ENCODE measurements around the gene TRPV5.
A peak's percentile ranks its signal among the peaks of the same experiment; 100 is the strongest.

Gene TRPV5

DNA sequence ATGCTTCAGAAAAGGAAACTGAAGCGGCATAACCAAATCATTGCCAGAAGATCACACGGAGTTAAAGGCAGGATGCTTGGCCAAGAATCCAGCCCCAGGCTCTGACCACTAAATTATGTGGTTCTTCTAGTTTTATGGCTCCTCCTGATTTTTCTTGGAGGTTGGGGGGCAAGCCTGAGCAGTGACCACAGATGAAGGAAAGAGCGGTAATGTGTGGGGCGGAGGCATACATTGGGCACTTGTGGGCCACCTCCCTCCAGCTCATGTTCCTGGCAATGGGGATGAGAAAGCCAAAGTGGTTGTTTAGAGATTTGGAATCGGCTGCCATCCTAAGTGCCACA, 51.2 kb downstream of the TRPV5 start:
- TF ChIP-seq, protein P1, sequence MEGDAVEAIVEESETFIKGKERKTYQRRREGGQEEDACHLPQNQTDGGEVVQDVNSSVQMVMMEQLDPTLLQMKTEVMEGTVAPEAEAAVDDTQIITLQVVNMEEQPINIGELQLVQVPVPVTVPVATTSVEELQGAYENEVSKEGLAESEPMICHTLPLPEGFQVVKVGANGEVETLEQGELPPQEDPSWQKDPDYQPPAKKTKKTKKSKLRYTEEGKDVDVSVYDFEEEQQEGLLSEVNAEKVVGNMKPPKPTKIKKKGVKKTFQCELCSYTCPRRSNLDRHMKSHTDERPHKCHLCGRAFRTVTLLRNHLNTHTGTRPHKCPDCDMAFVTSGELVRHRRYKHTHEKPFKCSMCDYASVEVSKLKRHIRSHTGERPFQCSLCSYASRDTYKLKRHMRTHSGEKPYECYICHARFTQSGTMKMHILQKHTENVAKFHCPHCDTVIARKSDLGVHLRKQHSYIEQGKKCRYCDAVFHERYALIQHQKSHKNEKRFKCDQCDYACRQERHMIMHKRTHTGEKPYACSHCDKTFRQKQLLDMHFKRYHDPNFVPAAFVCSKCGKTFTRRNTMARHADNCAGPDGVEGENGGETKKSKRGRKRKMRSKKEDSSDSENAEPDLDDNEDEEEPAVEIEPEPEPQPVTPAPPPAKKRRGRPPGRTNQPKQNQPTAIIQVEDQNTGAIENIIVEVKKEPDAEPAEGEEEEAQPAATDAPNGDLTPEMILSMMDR (IDR thresholded peaks at IDR 0.05; ENCODE audit: low read depth, low read length): no peak
- no peak overlapping the region for H3K4me3 ChIP-seq (ENCODE audit: low read depth, low read length)

DNA sequence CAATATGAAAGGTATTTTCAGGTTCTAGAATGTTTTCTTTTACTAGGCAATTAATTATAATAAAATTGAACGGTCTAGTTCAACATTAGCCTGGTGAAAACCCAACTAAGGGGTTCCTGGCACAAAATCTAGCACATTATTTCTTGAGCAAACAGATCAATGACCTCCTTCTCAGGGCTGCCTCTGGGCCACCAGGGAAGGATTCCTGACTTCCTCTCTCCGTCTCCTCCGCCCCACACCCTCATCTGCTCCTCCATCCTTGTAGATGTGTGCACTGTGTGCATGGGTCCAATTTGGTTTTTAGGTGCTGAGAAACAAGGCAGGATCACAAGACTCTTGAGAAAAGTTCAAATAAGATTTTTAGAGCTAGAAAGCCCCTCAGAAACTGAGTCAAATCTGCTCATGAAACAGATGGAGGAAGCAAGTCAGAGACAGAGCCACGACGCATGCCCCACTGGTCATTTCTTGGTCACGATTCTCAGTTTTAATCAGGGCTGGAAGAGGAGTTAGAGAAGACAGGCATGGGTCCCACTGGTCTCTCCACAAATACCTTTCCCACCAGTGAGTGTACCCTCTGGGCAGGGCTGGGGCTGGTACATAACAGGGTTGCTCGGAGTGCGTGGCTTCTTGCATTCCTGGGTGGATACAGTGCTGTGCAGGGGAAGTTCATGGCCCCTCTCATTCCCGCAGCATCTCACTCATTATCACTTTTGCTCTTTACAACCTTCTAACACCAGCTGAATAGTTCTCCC, 51.8 kb downstream of the TRPV5 start:
- TF ChIP-seq, protein P1 (IDR thresholded peaks at IDR 0.05; ENCODE audit: low read depth, low read length): no peak
- no peak overlapping the region for H3K4me3 ChIP-seq (ENCODE audit: low read depth, low read length)

DNA sequence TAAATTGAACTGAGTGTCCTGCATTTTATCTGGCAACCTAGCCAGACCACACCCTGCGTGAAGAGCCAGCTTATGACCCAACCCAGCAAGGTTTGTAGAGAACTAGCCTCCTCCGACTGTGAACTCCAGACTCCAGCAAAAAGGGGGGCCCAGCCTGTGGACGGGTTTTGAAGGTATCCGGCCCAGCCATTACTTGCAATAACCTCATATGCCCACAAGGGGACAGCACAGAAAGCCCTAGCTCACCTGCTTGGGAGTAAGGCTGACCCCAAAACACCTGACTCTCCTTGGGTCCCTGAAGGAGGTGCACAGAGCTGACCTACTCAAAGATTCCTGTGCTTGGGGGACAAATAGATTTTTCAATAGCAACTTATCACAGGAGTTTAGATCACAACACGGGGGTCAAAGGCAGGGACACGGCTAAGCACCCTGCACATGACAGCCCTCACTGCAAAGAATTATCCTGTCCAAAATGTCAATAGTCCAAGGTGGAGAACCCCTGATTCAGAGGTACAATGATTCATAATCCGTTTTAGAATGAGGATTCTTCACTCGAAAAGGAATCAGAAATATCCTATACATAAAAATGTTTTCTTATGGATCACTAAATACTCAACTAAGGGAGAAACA, 52.6 kb downstream of the TRPV5 start:
- no peak overlapping the region for H3K4me3 ChIP-seq (ENCODE audit: low read depth, low read length)
- TF ChIP-seq, protein P1 (IDR thresholded peaks at IDR 0.05; ENCODE audit: low read depth, low read length): peak; percentile 59

DNA sequence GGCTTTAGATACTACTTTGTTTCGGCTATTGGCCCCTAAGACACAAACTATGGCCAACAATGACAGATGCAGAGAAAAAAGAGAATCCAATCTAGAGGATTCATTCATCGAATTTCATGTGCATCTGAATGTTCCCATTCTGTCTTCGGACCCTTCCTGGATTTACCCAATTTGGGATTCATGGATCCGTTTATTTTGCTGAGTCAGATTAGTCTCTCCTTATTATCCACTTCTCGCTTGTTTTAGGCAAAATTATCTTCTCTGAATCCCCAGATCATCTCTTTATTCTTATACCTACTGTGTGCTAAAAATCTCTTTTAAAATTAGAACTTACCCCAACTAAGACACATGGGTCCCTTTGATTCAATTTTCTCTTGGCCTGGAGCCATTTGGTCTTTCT, 54.5 kb downstream of the TRPV5 start:
- TF ChIP-seq, protein P1 (IDR thresholded peaks at IDR 0.05; ENCODE audit: low read depth, low read length): no peak
- H3K4me3 ChIP-seq (ENCODE audit: low read depth, low read length): no peak overlapping the region

- H3K4me3 ChIP-seq (ENCODE audit: low read depth, low read length): no peak overlapping the region
- TF ChIP-seq, protein P1 (IDR thresholded peaks at IDR 0.05; ENCODE audit: low read depth, low read length): no peak
Measured at GRCh38 chr7:142878315-142878714, 55.2 kb downstream of the TRPV5 start.

GRCh38 chr7:142876991-142877910, 56.3 kb downstream of the TRPV5 start:
- TF ChIP-seq, protein P1 (IDR thresholded peaks at IDR 0.05; ENCODE audit: low read depth, low read length): no peak
- H3K4me3 ChIP-seq (ENCODE audit: low read depth, low read length): no peak overlapping the region

Measured in WI38 (cell line).